ENCODE measurements around the gene GAL3ST1.

GRCh38 chr22:30578481-30578880, 4.0 kb upstream of the GAL3ST1 start:
- TF ChIP-seq POLR2AphosphoS5 (IDR thresholded peaks at IDR 0.05) (no peak), POLR2A (IDR thresholded peaks at IDR 0.05; ENCODE audit: low read depth) (no peak), CTCF (IDR thresholded peaks at IDR 0.05) (no peak)

Data from esophagus muscularis mucosa (tissue), 3 donors.